Mucosa of descending colon (tissue), 3 donors: ENCODE data around the gene BCL2. TPM values are rescaled to one million over a fixed set of nuclear protein-coding genes. Genes with fewer than 3 reads are reported as not detected.

Source experiments
- ATAC-seq: fragments of 200-7000 bp; cut with Tn5 transposase; one replicate; pipeline ENCODE4 v1.9.1; 2020; ENCODE audit warnings: mild to moderate bottlenecking, moderate library complexity
- DNase-seq, 3 donors: peaks; one replicate each; pipeline ENCODE4 v3.0.0-alpha.2; 2020
- H3K36me3 ChIP-seq: fragments of 200-600 bp; one replicate; pipeline ENCODE4 v1.8.0; 2021; ENCODE audit warnings: low read depth, mild to moderate bottlenecking
- H3K4me1 ChIP-seq: fragments of 200-600 bp; one replicate; pipeline ENCODE4 v1.8.0; 2021; ENCODE audit warnings: low read depth, mild to moderate bottlenecking
- H3K4me3 ChIP-seq: fragments of 200-600 bp; one replicate; pipeline ENCODE4 v1.8.0; 2021; ENCODE audit warnings: mild to moderate bottlenecking
- H3K9me3 ChIP-seq: fragments of 200-600 bp; one replicate; pipeline ENCODE4 v1.8.0; 2021; ENCODE audit warnings: mild to moderate bottlenecking
- intact Hi-C, 2 donors: fragments of 100-400 bp; cut with DNase I in 1 of 2; cut with micrococcal nuclease in 1 of 2; formaldehyde crosslinking; loops; one replicate each; pipeline versions ENCODE4 v1.11.0 to v1.11.1; 2022; cut with DNase I, micrococcal nuclease
- total RNA-seq, 3 donors: library from RNA; stranded (reverse); fragmentation: NEBNext Ultra II Directional in 2 of 3; extraction: Animal tissue kit (Norgen Biotek cat#: 25700) in 2 of 3; gene quantifications; one replicate each; pipeline versions ENCODE4 v1.2.1 to v1.2.4, GENCODE V29; 2021 to 2023
- TF ChIP-seq, protein P1 (sequence below): fragments of 200-600 bp; IDR thresholded peaks from one replicate; pipeline ENCODE4 v1.8.0; 2022; ENCODE audit warnings: antibody characterized with exemption, mild to moderate bottlenecking
- donor health status: DM: no; HTN: no; CAD: no; lungs with moderate emphysema.
- donor health status: DM: no; HTN: no; CAD: no.
- donor health status: DM: no; HTN: yes; CAD: no.

BCL2 gene
- total RNA-seq, 3 donors from 2014 or later: 17.7 to 25.7 (median 20.5) TPM

DNA sequence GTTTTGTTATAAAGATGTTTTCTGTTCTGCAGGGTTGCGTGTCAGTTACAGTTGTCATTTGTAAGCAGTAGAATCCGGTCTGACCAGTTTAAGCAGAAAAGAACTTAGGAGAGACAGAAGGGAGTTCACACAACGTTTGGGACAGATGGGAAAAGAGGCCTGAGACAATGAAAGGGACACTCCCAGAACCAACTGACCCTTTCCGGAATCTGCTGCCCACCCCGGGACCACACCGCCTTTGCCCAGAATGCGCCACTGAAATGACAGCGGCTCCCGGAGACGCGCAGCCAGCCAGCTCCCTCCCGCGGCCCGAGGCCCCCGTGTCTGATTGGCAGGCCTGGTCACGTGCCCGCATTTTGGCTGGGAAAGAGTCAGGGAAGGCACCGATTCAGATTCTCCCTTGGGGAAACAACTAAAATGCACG is 244.6 kb downstream of the BCL2 start:
- peaks cover 4% of the 10 kb centered on the region for H3K4me1 ChIP-seq
- DNase-seq: peak; percentile 86 to 88 (median 86)
- H3K4me3 ChIP-seq: no peak overlapping the region
- H3K9me3 ChIP-seq: no peaks in the 10 kb centered on the region
- H3K36me3 ChIP-seq: no peaks in the 10 kb centered on the region
- intact Hi-C loops: no loop called here
- TF ChIP-seq, protein P1, sequence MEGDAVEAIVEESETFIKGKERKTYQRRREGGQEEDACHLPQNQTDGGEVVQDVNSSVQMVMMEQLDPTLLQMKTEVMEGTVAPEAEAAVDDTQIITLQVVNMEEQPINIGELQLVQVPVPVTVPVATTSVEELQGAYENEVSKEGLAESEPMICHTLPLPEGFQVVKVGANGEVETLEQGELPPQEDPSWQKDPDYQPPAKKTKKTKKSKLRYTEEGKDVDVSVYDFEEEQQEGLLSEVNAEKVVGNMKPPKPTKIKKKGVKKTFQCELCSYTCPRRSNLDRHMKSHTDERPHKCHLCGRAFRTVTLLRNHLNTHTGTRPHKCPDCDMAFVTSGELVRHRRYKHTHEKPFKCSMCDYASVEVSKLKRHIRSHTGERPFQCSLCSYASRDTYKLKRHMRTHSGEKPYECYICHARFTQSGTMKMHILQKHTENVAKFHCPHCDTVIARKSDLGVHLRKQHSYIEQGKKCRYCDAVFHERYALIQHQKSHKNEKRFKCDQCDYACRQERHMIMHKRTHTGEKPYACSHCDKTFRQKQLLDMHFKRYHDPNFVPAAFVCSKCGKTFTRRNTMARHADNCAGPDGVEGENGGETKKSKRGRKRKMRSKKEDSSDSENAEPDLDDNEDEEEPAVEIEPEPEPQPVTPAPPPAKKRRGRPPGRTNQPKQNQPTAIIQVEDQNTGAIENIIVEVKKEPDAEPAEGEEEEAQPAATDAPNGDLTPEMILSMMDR: no peak
- ATAC-seq: peak; percentile 89

DNA sequence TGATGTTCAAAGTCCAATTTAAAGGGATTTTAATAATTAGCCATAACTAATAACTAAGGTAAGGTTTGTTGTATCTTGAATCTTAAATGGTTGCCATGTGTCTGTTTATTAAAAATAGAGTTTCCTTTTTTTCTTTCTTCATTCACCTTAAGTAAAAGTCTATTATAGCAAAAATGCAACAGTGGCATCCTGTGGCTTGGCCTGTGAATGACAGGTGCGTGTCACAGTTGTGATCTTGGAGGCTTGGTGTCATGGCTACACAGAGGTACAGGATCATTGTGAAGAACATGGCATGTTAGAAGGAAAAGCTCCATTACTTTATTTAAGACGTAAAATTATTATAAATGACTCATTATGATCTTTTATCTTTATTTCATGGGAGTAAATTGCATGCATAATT is 246.1 kb downstream of the BCL2 start:
- Histone ChIP-seq H3K36me3 (no peaks in the 10 kb centered on the region), H3K4me3 (no peak overlapping the region), H3K9me3 (no peaks in the 10 kb centered on the region), H3K4me1 (peaks cover 4% of the 10 kb centered on the region)
- ATAC-seq (peak; percentile 24), DNase-seq (peak in 1 of 3 donors; percentile 29)
- TF ChIP-seq, protein P1: no peak
- intact Hi-C loops: no loop called here

Other genes with a start within 250 kb of the BCL2 start
- 10 to 100 TPM; 33.6 to 79.4 (median 51.4) TPM for gene KDSR, start 47.4 kb upstream of the BCL2 start, total RNA-seq
- 100 to 1,000 TPM in 2 of 3 donors, 10 to 100 TPM in 1; 83.8 to 167 (median 116) TPM for gene VPS4B, start 102.7 kb upstream of the BCL2 start, total RNA-seq
- gene SERPINB5, start 157.2 kb upstream of the BCL2 start, total RNA-seq: 1 to 10 TPM in 2 of 3 donors, under 1 TPM in 1; 0.63 to 2.6 (median 2.3) TPM
- gene SERPINB12, start 222.6 kb upstream of the BCL2 start, total RNA-seq: not detected